ENCODE measurements around the gene IGSF21.
"Not testable (repeated sequence)": the region's sequence is repeated elsewhere in the genome, so short reads cannot be mapped to it uniquely, and the experiment has no call there.

Gene IGSF21

DNA sequence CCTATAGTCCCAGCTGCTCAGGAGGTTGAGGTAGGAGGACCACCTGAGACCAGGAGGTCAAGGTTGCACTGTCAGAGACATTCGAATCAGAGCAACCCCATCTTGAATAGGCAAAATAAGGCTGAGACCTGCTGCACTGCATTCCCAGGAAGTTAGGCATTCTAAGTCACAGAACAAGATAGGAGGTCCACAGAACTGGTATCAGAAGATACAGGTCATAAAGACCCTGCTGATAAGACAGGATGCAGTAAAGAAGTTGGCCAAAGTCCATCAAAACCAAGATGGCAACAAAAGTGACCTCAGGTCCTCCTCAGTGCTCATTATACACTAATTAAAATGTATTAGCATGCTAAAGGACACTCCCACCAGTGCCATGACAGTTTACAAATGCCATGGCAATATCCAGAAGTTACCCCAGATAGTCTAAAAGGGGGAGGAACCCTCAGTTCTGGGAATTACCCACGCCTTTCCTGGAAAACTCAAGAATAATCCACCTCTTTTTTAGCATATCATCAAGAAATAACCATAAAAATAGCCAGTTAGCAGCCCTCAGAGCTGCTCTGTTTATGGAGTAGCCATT, 307.9 kb downstream of the IGSF21 start:
- H3K9me3 ChIP-seq (ENCODE audit: low read length): peaks cover 6% of the 10 kb centered on the region
- no peak overlapping the region for H3K9ac ChIP-seq (ENCODE audit: low read length)
- no peaks in the 10 kb centered on the region for H3K4me1 ChIP-seq (ENCODE audit: insufficient read depth, low read length)
- H3K4me3 ChIP-seq (ENCODE audit: low read depth in 1 of 2, low read length in 2 of 2): no peak overlapping the region
- H3K27ac ChIP-seq (ENCODE audit: low read depth, low read length): no peak overlapping the region
- no peaks in the 10 kb centered on the region for H3K36me3 ChIP-seq (ENCODE audit: insufficient read depth, low read length)
- H3K27me3 ChIP-seq (ENCODE audit: control insufficient read depth in 1 of 2, insufficient read depth in 2 of 2, low read length in 2 of 2): no peaks in the 10 kb centered on the region

DNA sequence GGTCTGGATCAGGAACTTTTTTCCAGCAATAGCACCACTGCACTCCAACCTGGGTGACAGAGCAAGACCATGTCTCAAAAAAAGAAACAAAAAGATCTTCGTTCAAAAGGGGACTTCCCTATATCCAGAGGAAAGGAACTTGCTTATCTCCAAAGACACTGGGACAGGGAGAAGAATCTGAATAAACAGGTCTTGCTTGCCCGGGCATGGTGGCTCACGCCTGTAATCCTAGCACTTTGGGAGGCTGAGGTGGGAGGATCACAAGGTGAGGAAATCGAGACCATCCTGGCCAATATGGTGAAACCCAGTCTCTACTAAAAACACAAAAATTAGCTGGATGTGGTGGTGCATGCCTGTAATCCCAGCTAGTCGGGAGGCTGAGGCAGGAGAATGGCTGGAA, 308.5 kb downstream of the IGSF21 start:
- not testable (repeated sequence) for H3K27me3 ChIP-seq (ENCODE audit: control insufficient read depth in 1 of 2, insufficient read depth in 2 of 2, low read length in 2 of 2); H3K4me1 ChIP-seq (ENCODE audit: insufficient read depth, low read length); H3K4me3 ChIP-seq (ENCODE audit: low read depth in 1 of 2, low read length in 2 of 2); H3K36me3 ChIP-seq (ENCODE audit: insufficient read depth, low read length); H3K9me3 ChIP-seq (ENCODE audit: low read length); H3K9ac ChIP-seq (ENCODE audit: low read length); H3K27ac ChIP-seq (ENCODE audit: low read depth, low read length)

DNA sequence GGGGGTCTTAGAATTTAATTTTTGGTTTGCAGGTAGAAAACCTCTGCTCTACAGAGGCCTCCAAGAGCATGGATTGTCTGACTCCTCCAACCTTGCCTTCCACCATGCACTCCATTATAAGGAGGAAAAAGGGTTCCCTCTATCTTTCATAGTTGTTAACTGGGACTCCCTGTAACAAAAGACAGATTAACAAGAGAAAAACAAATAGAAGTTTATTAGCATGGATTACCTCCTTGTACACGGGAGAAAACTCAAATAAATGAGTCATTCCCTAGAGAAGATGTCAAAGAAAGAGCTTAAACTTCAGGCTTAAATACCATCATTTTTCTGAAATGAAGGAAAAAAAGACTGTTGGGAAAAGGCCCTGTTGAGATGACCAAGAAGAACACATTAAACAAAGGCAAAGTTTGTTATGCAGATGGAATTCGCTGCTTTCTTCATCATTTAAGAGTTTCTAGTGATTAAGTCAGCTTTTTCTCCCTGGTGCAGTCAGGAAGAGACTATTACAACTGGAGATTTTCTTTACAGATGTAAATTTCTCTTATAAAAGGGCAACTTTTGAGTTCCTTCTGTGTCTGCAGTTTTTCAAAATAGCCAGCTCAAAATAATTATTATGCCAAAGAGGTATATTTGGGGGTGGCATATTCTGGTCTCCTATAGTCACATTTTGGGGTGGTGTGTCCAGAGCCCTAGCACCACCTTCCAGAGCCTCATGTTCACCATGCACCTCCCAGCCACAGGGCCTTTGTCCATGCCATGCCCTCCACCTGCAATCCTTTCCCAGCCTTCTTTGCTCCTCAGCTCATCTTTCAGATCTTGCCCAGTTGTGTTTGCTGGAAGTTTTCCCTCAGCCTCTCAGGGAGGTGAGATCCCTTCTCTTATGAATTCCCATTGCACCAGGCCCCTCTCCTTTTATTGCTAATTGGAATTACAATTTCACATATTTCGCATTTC, 310.0 kb downstream of the IGSF21 start:
- Histone ChIP-seq H3K9me3 (ENCODE audit: low read length) (no peaks in the 10 kb centered on the region), H3K9ac (ENCODE audit: low read length) (no peak overlapping the region), H3K36me3 (ENCODE audit: insufficient read depth, low read length) (no peaks in the 10 kb centered on the region), H3K4me3 (ENCODE audit: low read depth in 1 of 2, low read length in 2 of 2) (no peak overlapping the region), H3K27ac (ENCODE audit: low read depth, low read length) (no peak overlapping the region), H3K4me1 (ENCODE audit: insufficient read depth, low read length) (no peaks in the 10 kb centered on the region), H3K27me3 (ENCODE audit: control insufficient read depth in 1 of 2, insufficient read depth in 2 of 2, low read length in 2 of 2) (no peaks in the 10 kb centered on the region)

DNA sequence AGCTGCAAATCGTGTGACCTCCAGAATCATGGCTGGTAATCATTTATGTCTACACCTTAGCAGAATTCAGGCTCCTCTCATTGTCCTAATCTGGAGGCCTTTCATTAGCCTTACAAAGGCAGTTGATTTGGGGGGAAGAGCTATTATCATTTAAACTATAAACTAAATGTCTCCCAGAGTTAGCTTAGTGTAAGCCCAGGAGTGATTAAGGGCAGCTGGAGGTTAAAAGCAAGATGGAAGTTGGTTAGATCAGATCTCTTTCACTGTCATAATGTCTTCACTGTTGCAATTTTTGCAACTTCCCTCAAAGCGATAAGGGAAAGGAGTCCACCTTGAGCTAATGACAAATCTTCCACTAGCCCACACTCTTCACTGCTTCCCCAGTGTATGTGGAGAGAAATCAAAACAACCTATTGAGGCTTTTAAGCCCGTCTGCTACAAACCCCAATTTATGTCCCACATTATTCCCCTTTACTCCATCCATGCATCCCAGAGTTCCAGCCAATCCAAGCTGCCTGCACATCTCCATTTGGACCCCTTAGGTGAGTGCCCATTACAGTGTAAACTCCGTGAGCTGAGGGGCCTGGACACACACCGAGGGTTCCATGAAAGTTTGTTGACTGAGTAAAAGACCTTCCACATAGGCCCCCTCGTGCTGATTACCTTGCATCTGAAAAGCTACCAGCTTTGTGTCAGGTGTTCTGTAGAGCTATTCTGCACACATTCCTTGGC, 311.7 kb downstream of the IGSF21 start:
- no peaks in the 10 kb centered on the region for H3K36me3 ChIP-seq (ENCODE audit: insufficient read depth, low read length)
- no peaks in the 10 kb centered on the region for H3K4me1 ChIP-seq (ENCODE audit: insufficient read depth, low read length)
- H3K27me3 ChIP-seq (ENCODE audit: control insufficient read depth in 1 of 2, insufficient read depth in 2 of 2, low read length in 2 of 2): no peaks in the 10 kb centered on the region
- no peak overlapping the region for H3K4me3 ChIP-seq (ENCODE audit: low read depth in 1 of 2, low read length in 2 of 2)
- no peak overlapping the region for H3K9ac ChIP-seq (ENCODE audit: low read length)
- H3K27ac ChIP-seq (ENCODE audit: low read depth, low read length): no peak overlapping the region
- no peaks in the 10 kb centered on the region for H3K9me3 ChIP-seq (ENCODE audit: low read length)

DNA sequence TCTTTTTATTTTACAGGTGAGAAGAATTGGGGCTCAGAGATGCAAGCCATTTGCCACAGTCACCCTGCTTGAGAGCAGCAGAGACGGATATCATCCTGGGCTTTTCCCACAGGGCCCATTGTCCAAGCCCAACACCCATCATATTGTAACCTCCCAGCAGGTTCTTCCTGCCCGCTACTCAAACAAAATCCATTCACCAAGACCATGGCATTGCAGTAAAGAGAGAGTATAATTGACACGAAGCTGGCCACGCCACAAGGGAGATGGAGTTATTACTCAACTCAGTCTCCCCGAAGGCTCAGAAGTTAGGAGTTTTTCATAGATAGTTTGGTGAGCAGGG, 312.2 kb downstream of the IGSF21 start:
- Histone ChIP-seq H3K4me1 (ENCODE audit: insufficient read depth, low read length) (no peaks in the 10 kb centered on the region), H3K36me3 (ENCODE audit: insufficient read depth, low read length) (no peaks in the 10 kb centered on the region), H3K27me3 (ENCODE audit: control insufficient read depth in 1 of 2, insufficient read depth in 2 of 2, low read length in 2 of 2) (no peaks in the 10 kb centered on the region), H3K9me3 (ENCODE audit: low read length) (no peaks in the 10 kb centered on the region), H3K9ac (ENCODE audit: low read length) (no peak overlapping the region), H3K4me3 (ENCODE audit: low read depth in 1 of 2, low read length in 2 of 2) (no peak overlapping the region), H3K27ac (ENCODE audit: low read depth, low read length) (no peak overlapping the region)

DNA sequence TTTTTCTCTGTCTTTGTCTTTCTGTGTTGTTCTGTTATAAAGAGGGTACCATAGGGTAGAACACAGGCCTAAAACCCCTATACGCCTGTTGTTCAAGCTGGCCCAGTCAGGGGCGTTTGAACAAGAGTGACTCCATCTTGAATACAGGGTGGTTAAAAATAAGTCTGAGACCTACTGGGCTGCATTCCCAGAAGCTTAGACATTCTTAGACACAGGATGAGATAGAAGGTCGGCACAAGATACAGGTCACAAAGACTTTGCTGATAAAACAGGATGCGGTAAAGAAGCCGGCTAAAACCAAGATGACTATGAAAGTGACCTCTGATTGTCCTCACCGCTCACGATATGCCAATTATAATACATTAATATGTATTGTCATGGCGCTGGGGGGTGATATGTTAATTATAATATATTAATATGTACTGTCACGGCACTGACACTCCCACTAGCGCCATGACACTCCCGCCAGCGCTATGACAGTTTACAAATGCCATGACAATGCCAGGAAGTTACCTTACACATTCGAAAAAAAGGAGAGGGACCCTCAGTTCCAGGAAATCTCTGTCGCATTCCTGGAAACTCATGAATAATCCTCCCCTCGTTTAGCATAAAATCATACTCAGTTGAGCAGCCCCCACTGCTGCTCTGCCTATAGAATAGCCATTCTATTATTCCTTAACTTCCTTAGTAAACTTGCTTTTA, 314.6 kb downstream of the IGSF21 start:
- no peaks in the 10 kb centered on the region for H3K9me3 ChIP-seq (ENCODE audit: low read length)
- no peak overlapping the region for H3K27ac ChIP-seq (ENCODE audit: low read depth, low read length)
- no peak overlapping the region for H3K9ac ChIP-seq (ENCODE audit: low read length)
- H3K27me3 ChIP-seq (ENCODE audit: control insufficient read depth in 1 of 2, insufficient read depth in 2 of 2, low read length in 2 of 2): no peaks in the 10 kb centered on the region
- no peaks in the 10 kb centered on the region for H3K4me1 ChIP-seq (ENCODE audit: insufficient read depth, low read length)
- no peak overlapping the region for H3K4me3 ChIP-seq (ENCODE audit: low read depth in 1 of 2, low read length in 2 of 2)
- H3K36me3 ChIP-seq (ENCODE audit: insufficient read depth, low read length): no peaks in the 10 kb centered on the region

DNA sequence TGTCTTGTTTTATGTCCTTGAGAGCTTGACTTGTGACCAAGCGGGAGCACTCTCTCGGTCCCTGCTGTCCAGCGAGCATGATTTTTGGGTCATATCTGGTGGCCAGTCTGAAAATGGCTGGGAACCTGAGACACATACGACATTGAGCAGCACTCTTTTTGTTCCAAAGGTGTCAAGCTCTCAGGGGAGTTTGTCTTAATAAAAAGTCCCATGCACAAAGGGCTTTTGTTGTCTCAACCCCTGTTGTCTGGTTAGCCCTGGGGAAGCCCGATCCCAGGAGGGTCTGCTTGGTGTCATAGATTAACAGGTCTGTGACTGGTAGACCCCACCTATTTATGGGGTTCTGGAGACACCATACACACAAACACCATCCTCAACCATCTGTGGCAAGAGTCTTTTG, 315.4 kb downstream of the IGSF21 start:
- Histone ChIP-seq H3K4me1 (ENCODE audit: insufficient read depth, low read length) (no peaks in the 10 kb centered on the region), H3K4me3 (ENCODE audit: low read depth in 1 of 2, low read length in 2 of 2) (no peak overlapping the region), H3K9me3 (ENCODE audit: low read length) (no peaks in the 10 kb centered on the region), H3K27ac (ENCODE audit: low read depth, low read length) (no peak overlapping the region), H3K36me3 (ENCODE audit: insufficient read depth, low read length) (no peaks in the 10 kb centered on the region), H3K9ac (ENCODE audit: low read length) (no peak overlapping the region), H3K27me3 (ENCODE audit: control insufficient read depth in 1 of 2, insufficient read depth in 2 of 2, low read length in 2 of 2) (no peaks in the 10 kb centered on the region)

DNA sequence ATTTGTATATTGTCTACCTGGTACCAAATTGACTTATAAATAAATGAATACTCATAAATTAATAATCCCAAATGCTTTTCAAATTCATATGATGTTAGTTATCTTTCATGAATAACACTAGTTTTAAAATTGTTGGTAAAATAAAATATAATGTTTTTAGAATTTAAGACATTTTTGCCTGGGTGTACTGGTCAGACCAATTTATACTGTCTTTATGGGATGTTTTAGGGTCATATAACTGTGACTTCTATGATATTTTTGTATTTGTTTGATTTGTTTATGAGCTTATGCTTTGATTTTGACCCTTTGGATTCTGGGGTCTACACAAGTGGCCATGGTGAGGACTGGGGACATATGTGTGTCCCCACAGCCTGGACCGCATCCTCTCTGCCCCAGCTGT, 319.0 kb downstream of the IGSF21 start:
- Histone ChIP-seq H3K4me1 (ENCODE audit: insufficient read depth, low read length) (no peaks in the 10 kb centered on the region), H3K27me3 (ENCODE audit: control insufficient read depth in 1 of 2, insufficient read depth in 2 of 2, low read length in 2 of 2) (no peaks in the 10 kb centered on the region), H3K9me3 (ENCODE audit: low read length) (no peaks in the 10 kb centered on the region), H3K27ac (ENCODE audit: low read depth, low read length) (no peak overlapping the region), H3K9ac (ENCODE audit: low read length) (no peak overlapping the region), H3K36me3 (ENCODE audit: insufficient read depth, low read length) (no peaks in the 10 kb centered on the region), H3K4me3 (ENCODE audit: low read depth in 1 of 2, low read length in 2 of 2) (no peak overlapping the region)

All from muscle layer of colon (tissue), 2 donors.